H1 (cell line): ENCODE data around the gene SPINK7. TPM values are rescaled to one million over a fixed set of nuclear protein-coding genes. Genes with fewer than 3 reads are reported as not detected.

Experiments used
- RFX5 ChIP-seq: IDR thresholded peaks from 2 replicates; pipeline ENCODE4 v1.6.1; 2011; ENCODE audit warnings: low read depth, low read length, improper control_type of control experiment, borderline replicate concordance
- polyA plus RNA-seq, 7 experiments: library from polyadenylated mRNA; depleted of rRNA in 3 of 7; stranded (reverse) in 5 of 7; unstranded in 2 of 7; fragments of >200 nt in 5 of 7; fragments of 200-250 nt in 2 of 7; gene quantifications; 1 replicate in 5 of 7; 2 replicates in 1 of 7; 4 replicates in 1 of 7; pipeline versions ENCODE4 v1.2.1 to v1.2.3, GENCODE V29; 2011 to 2013; ENCODE audit warnings: missing spikeins in 2 of 7, mixed read lengths in 2 of 7
- total RNA-seq: library from RNA; stranded (reverse); fragmentation: NEBNext Ultra II Directional; extraction: Animal tissue kit (Norgen Biotek cat#: 25700); gene quantifications from 2 replicates; pipeline ENCODE4 v1.2.1, GENCODE V29; 2021

SPINK7 gene
- total and polyA plus RNA-seq, 2 of the 8 experiments (the other 6 are each of a cell fraction or from before 2014, with no cell fraction given), result not detected

- no peak for TF ChIP-seq RFX5
Measured at GRCh38 chr5:148335259-148335658, 23.0 kb downstream of the SPINK7 start, which contains the start of gene SPINK9 (continued).
